GM19467 (cell line): Measurements from ENCODE around the gene CWC27.
"Not testable (repeated sequence)": the region's sequence is repeated elsewhere in the genome, so short reads cannot be mapped to it uniquely, and the experiment has no call there.

Experiments used
- ATAC-seq: cut with Tn5 transposase; IDR thresholded peaks from one replicate; pipeline ENCODE4 v1.9.1; 2021; ENCODE audit warnings: mild to moderate bottlenecking, moderate library complexity; ENCODE audit not compliant: unreplicated experiment

The CWC27 gene

DNA sequence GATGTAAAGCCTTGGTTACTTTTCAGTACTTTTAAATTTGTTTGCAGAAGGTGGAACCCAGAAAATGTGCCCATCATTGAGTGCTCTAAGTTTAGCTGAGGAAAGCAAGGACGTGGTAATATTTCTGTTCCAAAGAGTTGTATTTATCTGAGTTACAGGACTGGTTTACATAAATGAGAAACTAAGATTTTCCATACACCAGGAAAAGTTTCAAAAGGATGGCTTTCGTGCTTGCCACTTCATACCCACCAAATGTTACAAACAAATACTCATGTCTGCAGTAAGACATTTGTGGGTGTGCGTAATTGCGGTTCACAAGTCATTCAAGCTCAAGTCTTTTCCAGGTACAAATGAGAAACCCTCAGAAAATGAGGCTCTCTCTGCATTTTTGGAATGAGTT is 68.1 kb downstream of the CWC27 start:
- ATAC-seq = no peak

DNA sequence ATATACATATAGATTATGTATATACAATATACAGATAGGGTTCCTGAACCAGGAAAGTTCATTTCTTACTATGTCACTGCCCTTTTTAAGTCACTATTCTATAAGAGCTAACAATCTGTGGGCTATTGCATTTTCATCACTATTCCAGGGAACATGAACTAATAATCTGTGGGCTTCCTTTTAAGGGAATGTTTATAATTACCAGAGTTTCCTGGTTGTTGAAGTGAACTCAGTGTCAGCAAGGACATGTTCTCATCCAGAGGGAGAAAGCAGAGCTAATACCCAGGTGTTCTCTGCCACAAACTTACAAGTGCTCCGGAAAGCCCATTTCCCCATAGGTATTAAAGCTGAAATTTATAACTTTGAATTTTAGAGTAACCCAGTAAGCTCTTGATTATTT is 69.6 kb downstream of the CWC27 start:
- ATAC-seq = no peak

DNA sequence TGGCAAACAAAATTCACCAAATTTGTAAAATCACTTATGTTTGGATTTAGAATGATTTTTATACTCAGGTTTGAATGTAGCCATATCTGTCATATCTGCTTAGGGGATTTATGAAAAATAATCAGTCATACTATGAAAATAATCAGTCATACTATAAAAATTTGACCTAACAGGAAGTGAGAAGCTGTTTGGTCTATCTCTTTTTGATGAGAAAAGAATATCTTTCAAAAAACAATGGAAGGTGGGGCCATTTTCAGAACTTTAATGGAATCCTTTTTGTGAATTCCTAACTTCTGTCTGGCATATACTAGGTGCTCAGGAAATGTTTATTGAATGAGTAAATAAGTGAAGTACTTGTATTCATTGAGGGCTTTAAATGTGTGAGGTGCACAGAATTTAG is 70.1 kb downstream of the CWC27 start:
- no peak for ATAC-seq

DNA sequence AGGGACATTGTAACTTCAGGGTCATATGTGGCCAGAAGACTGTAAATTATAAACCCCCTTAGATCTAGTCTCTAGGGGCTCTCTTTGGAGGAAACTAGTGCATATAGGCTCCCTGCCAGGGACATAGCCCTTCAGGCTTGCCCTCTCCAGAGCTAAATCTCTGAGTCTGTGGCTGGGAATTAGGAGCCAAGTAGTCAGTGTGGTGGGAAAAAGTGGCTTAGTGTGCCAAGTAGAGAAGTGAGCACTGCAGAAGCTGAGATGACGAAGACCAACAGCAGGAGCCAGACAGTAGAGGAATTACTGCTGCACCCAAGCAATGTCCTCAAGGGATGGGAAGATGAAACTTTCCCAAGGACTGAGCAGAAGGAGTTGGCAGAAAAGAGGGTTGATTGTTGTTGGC is 71.2 kb downstream of the CWC27 start:
- ATAC-seq = no peak

DNA sequence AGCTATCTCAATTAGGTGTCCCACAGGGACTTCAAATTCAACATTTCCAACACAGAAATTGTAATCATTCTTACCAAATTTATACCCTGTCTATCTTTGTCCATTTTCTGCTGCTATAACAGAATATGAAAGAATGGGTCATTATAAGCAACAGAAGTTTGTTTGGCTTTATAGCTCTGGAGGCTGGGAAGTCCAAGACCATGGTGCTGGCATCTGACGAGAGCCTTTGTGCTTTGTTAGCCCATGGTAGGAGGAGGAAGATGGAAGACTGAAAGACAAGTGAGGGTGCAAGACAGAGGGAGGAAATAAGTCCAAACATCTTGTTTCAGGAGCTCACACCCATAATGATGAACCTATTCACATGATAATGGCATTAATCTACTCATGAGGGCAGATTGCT is 72.2 kb downstream of the CWC27 start:
- no peak for ATAC-seq

DNA sequence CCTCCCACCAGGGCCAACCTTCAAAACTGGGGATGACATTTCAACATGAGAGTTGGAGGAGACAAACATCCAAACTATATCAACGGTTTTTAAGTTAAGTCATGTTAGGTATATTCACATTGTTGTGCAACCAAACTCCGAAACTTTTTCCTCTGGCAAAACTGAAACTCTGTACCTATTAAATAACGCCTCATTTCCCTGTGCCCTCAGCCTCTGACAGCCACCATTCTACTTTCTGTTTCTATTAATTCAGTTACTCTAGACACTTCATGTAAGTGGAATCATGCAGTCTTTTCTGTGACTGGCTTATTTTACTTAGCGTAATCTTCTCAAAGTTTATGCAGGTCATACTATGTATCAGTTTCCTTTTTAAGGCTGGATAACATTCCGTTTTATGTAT is 85.0 kb downstream of the CWC27 start:
- no peak for ATAC-seq

DNA sequence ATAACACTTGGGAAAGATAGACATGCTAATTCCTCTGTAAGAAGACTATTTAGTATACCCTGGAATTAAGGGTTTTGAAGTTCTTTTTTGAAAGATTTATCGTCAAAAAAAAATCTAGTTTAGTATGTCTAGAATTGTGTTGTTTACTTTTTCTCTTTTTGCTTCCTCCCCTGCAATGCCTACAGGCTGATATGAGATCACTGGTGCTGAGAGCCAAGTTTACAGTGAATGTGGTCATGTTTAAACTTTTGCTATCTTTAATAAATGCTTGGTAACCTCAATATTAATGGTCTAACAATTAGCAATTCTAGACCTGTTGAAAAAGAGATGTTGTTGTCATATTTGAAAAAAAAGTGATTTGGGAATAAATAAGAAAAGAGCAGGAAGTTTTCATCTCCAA is 86.1 kb downstream of the CWC27 start:
- ATAC-seq = no peak

DNA sequence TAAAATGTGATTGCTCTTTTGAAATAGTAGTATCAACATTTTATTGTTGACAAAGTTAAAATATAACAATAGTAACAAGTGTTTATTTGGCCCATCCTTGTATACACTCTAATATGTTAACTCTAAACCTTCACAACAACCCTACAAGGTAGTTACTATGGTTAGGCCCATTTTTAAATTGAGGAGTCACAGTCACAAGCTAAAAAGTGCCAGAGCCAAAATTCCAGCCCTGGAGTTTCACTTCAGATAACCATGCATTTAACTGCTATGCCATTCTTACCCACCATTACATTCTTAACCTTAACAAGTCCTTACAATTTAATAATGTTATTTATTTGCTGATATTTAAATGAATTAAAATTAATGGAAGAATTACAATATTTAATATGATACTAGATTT is 91.2 kb downstream of the CWC27 start:
- no peak for ATAC-seq

DNA sequence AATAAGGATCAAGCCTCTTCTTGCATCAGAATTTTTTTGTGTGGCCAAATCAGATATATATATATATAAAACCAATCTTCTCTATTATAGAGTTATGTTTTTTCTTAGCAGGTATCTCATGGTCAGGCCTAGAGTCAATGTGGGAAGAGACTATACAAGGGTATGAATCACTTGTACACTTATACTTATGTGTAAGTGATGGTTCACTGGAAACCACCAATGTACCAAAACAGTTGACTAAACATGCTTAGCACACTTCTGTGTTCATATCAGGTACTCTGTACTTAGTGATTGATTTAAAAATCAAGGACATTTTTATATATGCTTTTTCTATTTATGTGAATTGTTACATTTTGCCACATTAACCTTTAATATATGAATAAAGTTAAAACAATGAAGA is 92.6 kb downstream of the CWC27 start:
- no peak for ATAC-seq

DNA sequence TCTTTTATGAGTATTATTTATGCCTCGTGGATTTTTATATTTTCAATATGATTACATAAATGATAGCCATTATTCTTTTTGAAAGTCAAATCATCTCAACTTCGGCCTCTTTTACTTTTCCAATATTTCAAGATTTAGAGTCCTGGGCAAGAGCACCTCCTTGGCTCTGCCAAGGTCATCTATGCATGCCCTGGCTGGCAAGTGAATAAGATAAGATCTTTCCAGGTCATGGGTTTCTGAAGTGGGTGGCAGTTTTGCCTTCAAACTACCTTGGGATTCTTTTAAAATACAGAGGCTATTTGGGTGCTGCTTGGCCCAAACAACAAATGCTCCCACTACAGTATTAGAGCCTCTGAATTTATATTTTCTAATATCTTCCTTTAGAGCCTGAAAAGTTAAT is 95.4 kb downstream of the CWC27 start:
- no peak for ATAC-seq

DNA sequence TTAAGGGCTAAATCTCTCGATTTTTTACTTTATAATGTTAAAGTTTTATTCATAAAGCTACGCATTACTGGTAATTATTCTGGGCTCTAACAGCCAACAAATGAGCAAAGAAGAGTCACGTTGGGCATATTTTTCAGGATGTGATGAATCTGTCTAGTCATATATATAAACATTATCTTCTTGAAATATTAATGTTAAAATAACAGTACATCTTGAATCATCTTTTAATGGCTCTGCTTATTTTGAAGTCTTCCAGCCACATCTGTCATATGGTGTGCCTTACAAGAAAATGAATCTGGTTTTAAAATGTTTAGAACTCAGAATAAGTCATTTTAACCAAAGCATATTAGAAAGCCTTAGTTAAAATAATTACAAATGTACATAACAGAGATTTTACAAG is 96.9 kb downstream of the CWC27 start:
- ATAC-seq = no peak

DNA sequence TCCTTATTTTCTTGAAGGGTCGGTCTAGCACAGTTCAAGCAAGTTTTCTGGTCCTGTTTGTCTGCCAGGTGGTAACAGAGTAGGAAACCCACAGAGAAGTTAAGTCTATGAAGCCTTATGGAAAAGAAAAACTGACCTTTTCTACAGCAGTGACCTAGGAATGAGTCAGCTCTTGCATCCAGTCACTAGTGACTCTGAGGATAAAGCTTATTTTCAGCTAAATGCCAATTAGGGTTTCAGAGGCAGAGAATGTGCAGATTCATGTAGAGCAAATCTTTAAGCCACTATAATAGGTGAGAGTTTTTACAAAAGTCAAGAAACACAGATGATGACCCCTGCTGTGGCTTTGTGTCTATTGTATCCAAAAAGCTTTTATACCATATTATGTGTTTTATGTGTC is 100.7 kb downstream of the CWC27 start:
- ATAC-seq = no peak

DNA sequence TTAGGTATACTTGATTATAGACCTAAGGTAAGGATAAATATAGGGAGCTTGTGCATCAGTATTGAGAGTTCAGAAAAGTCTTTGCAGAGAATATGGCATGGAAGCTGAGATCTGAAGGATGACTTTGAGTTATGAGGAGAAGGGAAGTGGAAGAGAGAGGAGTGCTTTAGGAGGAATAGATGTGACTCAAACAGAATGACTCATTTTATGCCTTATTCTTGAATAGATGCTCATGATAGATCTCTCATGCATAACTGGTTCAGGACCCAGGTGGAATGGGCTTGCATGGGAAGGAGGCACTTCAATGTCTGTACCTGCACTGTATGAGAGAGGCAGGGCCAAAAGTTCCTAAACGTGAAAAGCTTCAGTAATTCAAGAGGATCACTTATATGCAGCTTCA is 103.3 kb downstream of the CWC27 start:
- no peak for ATAC-seq

DNA sequence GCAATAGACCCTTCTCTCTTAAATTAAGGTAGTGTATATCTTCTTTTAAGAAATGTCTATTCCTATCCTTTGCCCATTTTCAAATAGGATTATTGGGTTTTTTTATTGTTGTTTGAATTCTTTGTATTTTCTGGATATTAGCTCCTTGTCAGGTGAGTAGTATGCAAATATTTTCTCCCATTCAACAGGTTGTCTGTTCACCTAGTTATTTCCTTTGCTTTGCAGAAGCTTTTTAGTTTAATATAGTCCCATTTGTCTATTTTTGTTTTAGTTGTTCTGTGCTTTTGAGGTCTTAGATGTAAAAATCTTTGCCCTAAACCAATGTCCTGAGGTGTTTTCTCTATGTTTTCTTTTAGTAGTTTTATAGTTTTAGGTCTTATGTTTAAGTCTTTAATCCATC is 104.7 kb downstream of the CWC27 start:
- no peak for ATAC-seq

DNA sequence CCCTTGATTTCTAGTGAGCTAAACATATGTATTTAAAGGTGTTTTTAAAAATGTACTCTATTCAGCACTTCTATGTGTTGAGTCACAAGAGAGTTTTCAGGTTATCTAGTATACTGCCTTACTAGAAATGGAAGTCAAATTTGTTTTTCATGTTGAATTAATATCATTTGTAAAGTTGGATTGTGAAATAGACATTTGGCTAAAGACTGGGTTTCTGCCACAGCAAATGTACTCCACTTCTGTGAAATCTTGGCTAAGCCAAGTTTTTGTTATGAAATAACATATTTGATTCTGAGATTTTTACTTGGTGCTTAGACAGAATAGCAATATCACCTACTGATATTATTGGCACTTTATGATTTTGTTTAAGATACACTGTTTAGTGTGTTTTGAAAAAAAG is 106.0 kb downstream of the CWC27 start:
- no peak for ATAC-seq

DNA sequence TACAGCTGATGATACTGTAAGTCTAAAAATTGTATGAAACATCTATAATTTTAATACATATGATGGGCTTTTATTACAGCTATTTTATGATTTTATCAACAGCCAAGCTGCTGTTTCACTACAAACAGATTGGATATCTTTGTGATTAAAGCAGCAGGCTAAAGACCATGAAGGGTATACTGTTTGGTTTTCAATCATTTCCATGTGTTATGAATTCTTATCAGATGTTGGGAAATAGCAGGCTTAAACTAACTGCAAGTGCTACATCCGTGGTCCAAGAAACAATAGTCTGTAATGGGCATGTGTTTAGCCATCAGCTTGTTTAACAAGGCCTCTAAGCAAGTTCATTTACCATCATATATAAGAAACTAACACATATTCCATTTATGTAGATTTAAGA is 107.5 kb downstream of the CWC27 start:
- ATAC-seq = no peak

DNA sequence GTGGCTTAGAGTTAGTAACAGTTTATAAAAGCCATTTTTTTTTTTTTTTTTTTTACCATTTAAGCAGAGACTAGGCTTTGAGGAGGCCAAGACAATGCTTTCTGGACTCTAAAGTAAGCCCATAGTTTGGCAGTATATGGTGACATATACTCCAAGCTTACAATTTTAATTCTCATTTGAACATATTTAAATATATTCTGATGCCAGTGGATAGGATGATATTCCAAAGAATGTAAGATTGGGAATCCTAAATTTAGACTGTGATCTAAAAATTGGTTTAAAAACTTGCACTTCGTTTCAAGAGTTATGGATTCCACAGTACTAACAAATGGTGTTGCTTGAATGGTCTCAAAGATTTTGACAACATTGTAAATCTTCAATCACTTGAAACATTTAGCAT is 112.1 kb downstream of the CWC27 start:
- ATAC-seq = no peak

DNA sequence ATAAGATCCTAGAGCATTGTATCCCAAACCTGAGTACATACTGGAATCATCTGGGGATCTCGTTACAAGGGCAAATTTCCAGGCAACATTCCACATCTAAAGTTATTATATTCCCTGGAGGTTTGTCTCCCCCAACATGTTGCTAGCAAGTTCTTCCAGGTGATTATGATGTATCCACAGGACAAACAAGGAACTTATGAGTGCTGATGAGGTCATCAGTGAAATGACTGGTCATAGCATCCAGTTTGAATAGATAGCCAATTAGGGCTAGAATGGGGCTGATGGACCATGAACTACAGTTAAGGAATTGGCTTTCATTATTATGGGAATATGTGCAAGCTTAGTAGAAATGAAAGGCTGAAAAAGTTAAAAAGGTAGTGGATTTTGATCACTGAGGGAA is 115.2 kb downstream of the CWC27 start:
- ATAC-seq = no peak

DNA sequence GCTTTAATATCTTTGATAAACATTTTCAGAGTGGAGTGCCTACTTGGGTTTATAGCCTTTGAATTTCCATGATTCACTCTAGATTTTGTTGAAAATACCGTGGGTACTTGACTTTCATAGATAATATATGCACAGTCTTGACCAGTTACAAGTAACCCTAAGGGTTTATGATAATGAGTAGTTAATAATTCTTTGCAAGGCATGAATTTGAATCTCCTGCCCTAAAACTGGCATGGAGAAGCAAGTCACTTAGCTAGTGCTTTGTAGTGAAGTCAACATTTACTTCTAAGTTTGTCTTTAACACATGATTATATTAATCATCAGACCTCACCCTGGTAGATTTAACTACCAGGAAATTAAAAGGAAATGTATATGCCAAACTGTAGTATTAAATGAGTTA is 115.8 kb downstream of the CWC27 start:
- ATAC-seq = no peak

DNA sequence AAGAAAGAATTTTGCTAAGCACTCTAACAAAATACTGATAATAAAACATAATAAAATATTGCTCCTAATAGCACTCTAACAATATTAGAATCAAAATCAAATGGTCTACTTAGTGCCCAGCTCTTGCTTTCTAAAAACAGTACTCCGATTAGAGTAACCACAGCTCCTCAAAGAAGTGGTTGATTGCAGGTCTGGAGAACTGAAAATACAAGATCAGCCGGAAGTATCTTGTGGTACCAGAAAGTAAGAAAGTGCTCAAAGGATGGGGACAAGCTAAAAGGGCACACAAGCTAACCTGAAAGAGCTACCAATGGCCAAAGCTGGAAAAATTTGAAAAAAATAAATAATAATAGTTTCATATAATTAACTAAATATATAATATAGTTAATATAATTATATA is 119.2 kb downstream of the CWC27 start:
- ATAC-seq = no peak

DNA sequence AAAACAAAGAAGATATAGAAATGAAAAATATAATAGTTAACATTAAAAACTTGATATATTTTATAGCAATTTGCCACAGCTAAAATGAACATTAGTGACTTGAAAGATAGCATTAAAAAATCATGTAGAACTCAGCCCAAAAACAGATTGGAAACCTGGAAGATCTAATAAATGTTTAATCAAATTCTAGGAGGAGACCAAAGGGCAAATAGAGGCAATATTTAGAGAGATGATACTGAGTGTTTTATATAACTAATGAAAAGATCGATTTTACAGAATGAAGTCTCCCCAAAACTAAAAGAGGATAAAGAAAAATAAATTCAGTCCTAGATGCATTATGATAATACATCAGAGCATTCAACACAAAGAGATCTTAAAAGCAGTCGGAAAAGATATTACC is 127.0 kb downstream of the CWC27 start:
- ATAC-seq = no peak

DNA sequence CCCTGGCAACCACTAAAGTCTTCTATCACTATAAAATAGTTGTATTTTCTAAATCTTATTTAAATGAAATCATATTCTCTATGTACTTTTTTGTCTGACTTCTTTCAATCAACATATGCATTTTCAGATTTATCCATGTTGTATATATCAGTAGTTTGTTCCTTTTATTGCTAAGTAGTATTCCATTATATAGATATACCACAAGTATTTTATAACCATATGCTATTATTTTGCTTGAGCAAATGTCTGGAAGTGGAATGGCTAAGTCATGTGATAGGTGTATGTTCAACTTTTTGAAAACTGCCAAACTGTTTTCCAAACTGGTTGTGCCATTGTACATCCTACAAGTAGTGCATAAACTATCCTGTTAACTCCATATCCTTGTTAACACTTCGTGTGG is 131.1 kb downstream of the CWC27 start:
- no peak for ATAC-seq

DNA sequence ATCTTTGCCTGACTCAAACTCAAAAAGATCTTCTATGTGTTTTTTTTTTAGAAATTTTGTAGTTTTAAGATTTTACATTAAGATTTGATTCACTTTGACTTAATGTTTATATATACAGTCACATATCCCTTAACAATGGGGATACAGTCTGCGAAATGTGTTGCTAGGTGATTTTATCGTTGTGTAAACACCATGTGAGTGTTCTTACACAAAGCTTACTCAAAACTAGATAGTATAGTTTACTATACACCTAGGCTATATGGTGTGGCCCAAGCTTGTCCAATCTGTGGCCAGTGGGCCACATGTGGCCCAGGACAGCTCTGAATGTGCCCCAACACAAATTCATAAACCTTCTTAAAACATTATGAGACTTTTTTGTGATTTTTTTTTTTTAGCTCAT is 131.9 kb downstream of the CWC27 start:
- ATAC-seq = no peak

DNA sequence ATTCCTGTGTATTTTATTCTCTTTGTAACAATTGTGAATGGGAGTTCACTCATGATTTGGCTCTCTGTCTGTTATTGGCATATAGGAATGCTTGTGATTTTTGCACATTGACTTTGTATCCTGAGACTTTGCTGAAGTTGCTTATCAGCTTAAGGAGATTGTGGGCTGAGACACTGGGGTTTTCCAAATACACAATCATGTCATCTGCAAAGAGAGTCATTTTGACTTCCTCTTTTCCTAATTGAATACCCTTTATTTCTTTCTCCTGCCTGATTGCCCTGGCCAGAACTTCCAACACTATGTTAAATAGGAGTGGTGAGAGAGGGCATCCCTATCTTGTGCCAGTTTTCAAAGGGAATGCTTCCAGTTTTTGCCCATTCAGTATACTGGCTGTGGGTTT is 138.7 kb downstream of the CWC27 start:
- not testable (repeated sequence) for ATAC-seq
